Upper lobe of right lung (tissue), 1 donor: ENCODE data around the gene IGLL5. TPM values are rescaled to one million over a fixed set of nuclear protein-coding genes. Genes with fewer than 3 reads are reported as not detected.

Experiments used
- ATAC-seq: fragments of 200-7000 bp; cut with Tn5 transposase; one replicate; pipeline ENCODE4 v1.9.1; 2020; ENCODE audit warnings: mild to moderate bottlenecking, moderate library complexity
- DNase-seq: peaks from one replicate; pipeline ENCODE4 v3.0.0-alpha.2; 2020
- H3K27ac ChIP-seq: fragments of 200-600 bp; one replicate; pipeline ENCODE4 v1.8.0; 2022
- H3K27me3 ChIP-seq: fragments of 200-600 bp; one replicate; pipeline ENCODE4 v1.8.0; 2022; ENCODE audit warnings: mild to moderate bottlenecking
- H3K36me3 ChIP-seq: fragments of 200-600 bp; one replicate; pipeline ENCODE4 v1.8.0; 2022
- H3K4me1 ChIP-seq: fragments of 200-600 bp; one replicate; pipeline ENCODE4 v1.8.0; 2022
- H3K4me3 ChIP-seq: fragments of 200-600 bp; one replicate; pipeline ENCODE4 v1.8.0; 2022; ENCODE audit warnings: mild to moderate bottlenecking
- H3K9me3 ChIP-seq: fragments of 200-600 bp; one replicate; pipeline ENCODE4 v1.8.0; 2022
- intact Hi-C: fragments of 100-400 bp; cut with DNase I; formaldehyde crosslinking; loops from one replicate; pipeline ENCODE4 v1.11.0; 2022
- total RNA-seq: library from RNA; stranded (reverse); fragmentation: NEBNext Ultra II Directional; extraction: Animal tissue kit (Norgen Biotek cat#: 25700); gene quantifications from one replicate; pipeline ENCODE4 v1.2.1, GENCODE V29; 2021
- TF ChIP-seq, protein P1 (sequence below): fragments of 200-600 bp; IDR thresholded peaks from one replicate; pipeline ENCODE4 v1.8.0; 2022; ENCODE audit warnings: antibody characterized with exemption
- donor health status: DM: no; HTN: yes; CAD: no; lungs with severe emphysema.

Gene IGLL5
- total RNA-seq, 1 donor from 2014 or later: 12.3 TPM

DNA sequence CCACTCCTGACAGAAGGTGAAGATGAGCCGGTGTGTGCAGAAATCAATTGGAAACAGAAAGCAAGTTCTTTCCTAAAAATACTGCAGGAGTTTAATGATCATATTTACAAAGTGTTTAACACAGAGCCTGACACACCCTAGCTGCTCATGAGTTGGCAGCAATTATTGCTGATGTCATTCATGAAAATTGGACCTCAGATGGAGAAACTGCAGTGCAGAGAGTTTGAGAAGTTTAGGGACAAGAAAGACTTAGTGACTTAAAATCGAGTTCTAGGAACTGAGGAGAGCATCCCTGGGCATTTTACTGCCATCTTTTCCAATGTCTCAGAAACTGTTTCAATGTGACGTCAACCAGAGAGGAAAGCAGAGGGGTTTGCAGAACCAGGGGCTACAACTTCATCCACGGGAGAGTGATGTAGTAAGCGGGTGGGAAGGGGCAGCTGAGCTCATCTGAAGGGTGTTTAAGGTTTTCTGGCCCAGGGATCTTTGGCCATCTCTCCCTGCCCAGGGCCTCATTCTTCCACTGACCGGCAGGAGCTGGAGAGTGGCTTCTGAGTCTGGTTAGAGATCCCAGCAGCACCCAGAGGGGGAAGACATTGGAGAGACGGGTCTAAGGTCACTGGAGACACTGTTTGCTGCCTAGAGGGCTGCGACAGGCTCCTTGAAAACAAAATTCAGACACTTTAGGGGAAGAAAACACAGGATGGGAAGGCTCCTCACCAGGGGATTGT, 21.1 kb upstream of the IGLL5 start:
- DNase-seq (no peak), ATAC-seq (no peak)
- intact Hi-C loops: no loop called here
- H3K27ac ChIP-seq: no peak overlapping the region
- no peaks in the 10 kb centered on the region for H3K9me3 ChIP-seq
- H3K36me3 ChIP-seq: no peaks in the 10 kb centered on the region
- H3K27me3 ChIP-seq: peaks cover 18% of the 10 kb centered on the region
- H3K4me3 ChIP-seq: no peak overlapping the region
- H3K4me1 ChIP-seq: no peaks in the 10 kb centered on the region
- TF ChIP-seq, protein P1, sequence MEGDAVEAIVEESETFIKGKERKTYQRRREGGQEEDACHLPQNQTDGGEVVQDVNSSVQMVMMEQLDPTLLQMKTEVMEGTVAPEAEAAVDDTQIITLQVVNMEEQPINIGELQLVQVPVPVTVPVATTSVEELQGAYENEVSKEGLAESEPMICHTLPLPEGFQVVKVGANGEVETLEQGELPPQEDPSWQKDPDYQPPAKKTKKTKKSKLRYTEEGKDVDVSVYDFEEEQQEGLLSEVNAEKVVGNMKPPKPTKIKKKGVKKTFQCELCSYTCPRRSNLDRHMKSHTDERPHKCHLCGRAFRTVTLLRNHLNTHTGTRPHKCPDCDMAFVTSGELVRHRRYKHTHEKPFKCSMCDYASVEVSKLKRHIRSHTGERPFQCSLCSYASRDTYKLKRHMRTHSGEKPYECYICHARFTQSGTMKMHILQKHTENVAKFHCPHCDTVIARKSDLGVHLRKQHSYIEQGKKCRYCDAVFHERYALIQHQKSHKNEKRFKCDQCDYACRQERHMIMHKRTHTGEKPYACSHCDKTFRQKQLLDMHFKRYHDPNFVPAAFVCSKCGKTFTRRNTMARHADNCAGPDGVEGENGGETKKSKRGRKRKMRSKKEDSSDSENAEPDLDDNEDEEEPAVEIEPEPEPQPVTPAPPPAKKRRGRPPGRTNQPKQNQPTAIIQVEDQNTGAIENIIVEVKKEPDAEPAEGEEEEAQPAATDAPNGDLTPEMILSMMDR: no peak

DNA sequence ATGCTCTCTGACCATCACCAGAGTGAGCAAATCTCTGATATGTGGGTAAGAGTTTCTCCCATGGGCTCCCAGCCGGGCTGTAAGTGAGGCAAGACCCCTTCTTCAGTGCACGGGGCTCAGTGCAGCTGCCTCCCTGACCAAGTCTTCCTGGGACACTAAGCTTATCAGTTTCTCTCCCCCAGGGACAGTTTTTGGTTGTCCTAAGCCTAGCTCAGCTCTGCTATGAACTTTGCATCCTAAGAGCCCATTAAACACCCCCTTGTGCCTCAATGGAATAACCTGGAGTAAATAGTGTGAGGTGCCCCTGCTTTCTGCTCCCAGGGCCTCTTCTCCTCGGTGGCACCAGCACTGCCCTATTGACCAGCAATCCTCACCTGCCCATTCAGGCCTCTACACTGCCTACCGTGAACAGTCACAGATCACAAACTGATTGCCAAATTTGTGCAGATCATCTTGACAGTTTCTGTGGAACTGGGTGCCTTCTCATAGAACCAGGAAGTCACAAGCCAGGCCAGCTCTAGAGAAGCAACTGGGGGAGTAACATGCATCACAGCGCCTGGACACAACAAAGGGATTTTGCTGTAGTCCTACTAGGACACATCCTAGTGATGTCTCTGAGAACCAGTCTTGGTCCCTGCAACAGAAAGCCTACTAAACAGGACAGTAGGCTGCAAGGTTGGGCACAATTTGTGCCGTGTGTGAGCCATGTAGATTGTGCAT, 19.5 kb upstream of the IGLL5 start:
- intact Hi-C loops: no loop called here
- TF ChIP-seq, protein P1: no peak
- no peaks in the 10 kb centered on the region for H3K9me3 ChIP-seq
- DNase-seq: no peak
- peaks cover 18% of the 10 kb centered on the region for H3K27me3 ChIP-seq
- no peak overlapping the region for H3K4me3 ChIP-seq
- no peaks in the 10 kb centered on the region for H3K36me3 ChIP-seq
- H3K4me1 ChIP-seq: no peaks in the 10 kb centered on the region
- ATAC-seq: no peak
- H3K27ac ChIP-seq: no peak overlapping the region

DNA sequence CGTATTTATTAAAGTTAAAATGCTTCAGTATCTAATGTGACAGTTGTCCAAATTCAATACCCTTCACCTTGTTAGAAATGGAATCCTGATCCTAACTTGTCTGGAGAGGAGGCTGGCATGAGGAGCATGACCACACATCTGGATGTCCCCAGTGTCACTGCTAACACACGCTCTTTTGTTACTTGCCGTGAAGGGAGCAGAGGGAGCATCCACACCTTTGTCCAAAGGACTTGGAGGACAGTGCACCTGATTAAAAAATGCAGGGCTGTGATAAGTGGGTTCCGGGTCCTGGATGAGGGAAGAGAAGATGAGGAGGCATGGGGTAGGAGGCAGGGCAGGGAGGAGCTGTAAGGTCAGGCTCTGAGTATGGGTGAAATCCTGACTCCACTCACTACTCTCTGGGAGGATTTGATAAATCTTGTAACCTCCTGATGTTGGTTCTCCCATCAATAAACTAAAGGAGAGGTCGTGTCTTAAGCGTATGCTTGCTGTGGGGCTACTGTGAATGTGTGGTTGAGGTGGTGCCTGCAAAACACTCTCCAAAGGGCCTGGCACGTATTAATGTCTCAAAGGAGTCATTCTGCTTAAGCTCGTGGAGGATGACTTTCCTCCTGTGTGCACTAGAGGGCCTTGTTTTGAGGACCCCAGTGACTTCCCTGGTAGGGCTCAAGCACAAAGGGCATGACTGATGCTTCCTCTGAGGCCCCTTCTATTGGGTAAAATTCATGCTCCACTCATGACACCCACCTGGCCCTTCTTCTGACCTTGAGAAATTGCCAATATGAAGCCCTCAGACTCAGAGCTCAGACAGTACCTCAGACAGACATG, 16.8 kb upstream of the IGLL5 start:
- ATAC-seq (no peak), DNase-seq (no peak)
- H3K27me3 ChIP-seq: peaks cover 18% of the 10 kb centered on the region
- H3K4me1 ChIP-seq: no peaks in the 10 kb centered on the region
- no peaks in the 10 kb centered on the region for H3K36me3 ChIP-seq
- intact Hi-C loops: no loop called here
- no peak overlapping the region for H3K4me3 ChIP-seq
- TF ChIP-seq, protein P1: no peak
- no peak overlapping the region for H3K27ac ChIP-seq
- H3K9me3 ChIP-seq: peaks cover 10% of the 10 kb centered on the region

DNA sequence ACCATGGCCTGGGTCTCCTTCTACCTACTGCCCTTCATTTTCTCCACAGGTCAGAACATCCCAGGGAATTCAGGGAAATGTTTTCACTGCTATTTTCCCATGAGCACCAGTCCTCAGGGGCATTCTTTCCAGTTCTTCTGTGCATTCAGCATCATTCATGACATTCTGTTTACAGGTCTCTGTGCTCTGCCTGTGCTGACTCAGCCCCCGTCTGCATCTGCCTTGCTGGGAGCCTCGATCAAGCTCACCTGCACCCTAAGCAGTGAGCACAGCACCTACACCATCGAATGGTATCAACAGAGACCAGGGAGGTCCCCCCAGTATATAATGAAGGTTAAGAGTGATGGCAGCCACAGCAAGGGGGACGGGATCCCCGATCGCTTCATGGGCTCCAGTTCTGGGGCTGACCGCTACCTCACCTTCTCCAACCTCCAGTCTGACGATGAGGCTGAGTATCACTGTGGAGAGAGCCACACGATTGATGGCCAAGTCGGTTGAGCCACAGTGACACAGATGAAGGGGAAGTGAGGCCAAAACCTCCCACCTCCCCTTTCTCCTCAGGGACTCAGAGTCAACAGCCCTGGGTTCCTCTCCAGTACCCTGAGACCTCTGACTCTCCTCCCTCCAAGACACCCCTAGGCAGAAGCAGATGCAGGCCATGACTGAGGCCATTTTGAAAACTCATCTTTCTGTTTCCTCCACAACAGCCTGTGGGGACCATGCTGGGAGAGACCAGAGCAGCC, 15.9 kb upstream of the IGLL5 start:
- Histone ChIP-seq H3K27me3 (peaks cover 18% of the 10 kb centered on the region), H3K27ac (no peak overlapping the region), H3K36me3 (no peaks in the 10 kb centered on the region), H3K9me3 (peaks cover 10% of the 10 kb centered on the region), H3K4me3 (no peak overlapping the region), H3K4me1 (no peaks in the 10 kb centered on the region)
- TF ChIP-seq, protein P1: no peak
- DNase-seq (no peak), ATAC-seq (no peak)
- intact Hi-C loops: no loop called here
